ENCODE measurements around the gene ITPK1. TPM values are rescaled to one million over a fixed set of nuclear protein-coding genes. Genes with fewer than 3 reads are reported as not detected.

Gene ITPK1
- total RNA-seq, 1 experiment from 2014 or later, result 56.2 TPM

DNA sequence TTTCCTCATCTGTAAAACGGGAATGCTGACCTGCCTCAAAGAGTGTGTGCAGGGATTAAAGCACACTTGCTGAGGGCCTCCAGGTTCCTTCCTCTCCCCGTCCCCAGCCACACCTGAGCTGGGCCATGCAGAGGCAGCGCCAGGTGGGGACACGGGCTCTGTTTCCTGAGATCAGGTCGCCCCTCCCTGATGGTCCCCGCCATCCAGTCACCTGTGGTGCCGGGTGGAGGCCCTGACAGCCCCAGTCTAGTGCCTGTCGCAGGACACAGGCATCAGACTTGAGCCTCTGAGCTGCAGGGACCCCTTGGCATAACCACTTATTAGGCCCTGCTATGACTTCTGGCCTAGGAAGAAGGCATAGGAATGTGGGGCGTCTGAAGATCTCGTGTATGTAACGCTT is 180.3 kb downstream of the ITPK1 start:
- H3K36me3 ChIP-seq, result no peaks in the 10 kb centered on the region
- no peaks in the 10 kb centered on the region for H3K27me3 ChIP-seq (replicated peaks)
- H3K4me1 ChIP-seq (replicated peaks), result 0 out of 2 replicates have a peak, but pooled peaks cover 5% of the 10 kb centered on the region
- no peak overlapping the region for H3K4me3 ChIP-seq
- H3K27ac ChIP-seq, result no peak overlapping the region
- no peak for DNase-seq (ENCODE audit: low read depth in 1 of 2, low spot score in 2 of 2)
- no peaks in the 10 kb centered on the region for H3K9me3 ChIP-seq (replicated peaks)

DNA sequence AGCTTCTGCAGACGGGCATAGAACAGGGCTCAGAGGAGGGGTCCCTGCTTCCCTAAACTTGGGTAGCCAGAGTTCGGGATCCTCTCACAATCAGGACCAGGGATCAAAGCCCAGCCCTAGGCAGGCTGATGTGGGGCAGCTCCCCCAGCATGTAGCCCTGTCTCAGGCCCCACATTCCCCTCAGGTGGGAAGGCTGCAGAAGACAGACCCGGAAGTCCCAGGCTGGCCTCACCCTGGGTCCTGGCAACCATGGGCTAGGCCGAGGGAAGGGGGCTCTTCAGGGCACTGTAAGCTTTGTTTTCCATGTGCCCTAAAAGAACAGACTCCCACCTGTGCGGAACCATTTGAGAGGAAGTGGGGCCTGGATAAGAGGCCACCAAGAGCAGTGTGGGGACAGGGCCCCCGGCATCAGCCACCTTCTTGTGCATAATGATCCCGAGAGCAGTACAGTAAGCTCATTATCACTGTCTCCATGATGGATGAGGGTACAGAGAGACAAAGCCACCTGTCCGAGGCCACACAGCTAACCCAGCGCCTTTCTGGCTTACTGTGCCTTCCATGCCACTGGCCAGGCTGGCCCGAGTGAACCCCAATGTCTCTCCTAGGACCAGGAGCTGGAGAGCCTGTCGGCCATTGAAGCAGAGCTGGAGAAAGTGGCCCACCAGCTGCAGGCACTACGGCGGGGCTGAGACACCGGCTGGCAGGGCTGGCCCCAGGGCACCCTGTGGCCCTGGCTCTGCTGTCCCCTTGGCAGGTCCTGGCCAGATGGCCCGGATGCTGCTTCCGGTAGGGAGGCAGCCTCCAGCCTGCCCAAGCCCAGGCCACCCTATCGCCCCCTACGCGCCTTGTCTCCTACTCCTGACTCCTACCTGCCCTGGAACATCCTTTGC is 181.3 kb downstream of the ITPK1 start:
- H3K4me1 ChIP-seq (replicated peaks), result 0 out of 2 replicates have a peak, but pooled peaks cover 5% of the 10 kb centered on the region
- no peaks in the 10 kb centered on the region for H3K9me3 ChIP-seq (replicated peaks)

DNA sequence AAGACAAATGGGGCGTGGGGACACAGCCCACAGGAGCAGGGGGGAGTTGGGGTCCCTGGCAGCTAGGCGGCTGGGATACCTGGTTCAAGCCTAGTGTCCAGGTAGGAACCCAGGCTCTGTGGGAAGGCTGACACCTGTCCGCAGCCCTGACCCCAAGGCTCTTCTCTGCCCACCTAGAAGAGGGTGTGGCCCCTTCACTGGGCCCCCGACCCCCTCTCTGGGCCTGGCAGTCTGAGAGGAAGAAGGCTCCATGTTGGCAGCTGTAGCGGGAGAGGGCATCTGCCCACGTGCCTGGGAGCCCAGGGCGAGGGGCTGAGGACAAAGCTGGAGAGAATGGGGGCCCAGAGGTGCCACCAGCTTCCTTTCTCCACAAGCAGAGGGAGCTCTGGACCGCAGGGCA is 182.2 kb downstream of the ITPK1 start:
- no peak overlapping the region for H3K27ac ChIP-seq
- no peak for DNase-seq (ENCODE audit: low read depth in 1 of 2, low spot score in 2 of 2)
- H3K4me3 ChIP-seq, result no peak overlapping the region
- H3K36me3 ChIP-seq, result no peaks in the 10 kb centered on the region
- no peaks in the 10 kb centered on the region for H3K9me3 ChIP-seq (replicated peaks)
- 0 out of 2 replicates have a peak, but pooled peaks cover 5% of the 10 kb centered on the region for H3K4me1 ChIP-seq (replicated peaks)
- no peaks in the 10 kb centered on the region for H3K27me3 ChIP-seq (replicated peaks)

More for the DNA sequence above, 181.3 kb downstream of the ITPK1 start:
- Histone ChIP-seq H3K27me3 (replicated peaks) (no peaks in the 10 kb centered on the region), H3K27ac (no peak overlapping the region), H3K36me3 (no peaks in the 10 kb centered on the region), H3K4me3 (no peak overlapping the region)
- no peak for DNase-seq (ENCODE audit: low read depth in 1 of 2, low spot score in 2 of 2)

DNA sequence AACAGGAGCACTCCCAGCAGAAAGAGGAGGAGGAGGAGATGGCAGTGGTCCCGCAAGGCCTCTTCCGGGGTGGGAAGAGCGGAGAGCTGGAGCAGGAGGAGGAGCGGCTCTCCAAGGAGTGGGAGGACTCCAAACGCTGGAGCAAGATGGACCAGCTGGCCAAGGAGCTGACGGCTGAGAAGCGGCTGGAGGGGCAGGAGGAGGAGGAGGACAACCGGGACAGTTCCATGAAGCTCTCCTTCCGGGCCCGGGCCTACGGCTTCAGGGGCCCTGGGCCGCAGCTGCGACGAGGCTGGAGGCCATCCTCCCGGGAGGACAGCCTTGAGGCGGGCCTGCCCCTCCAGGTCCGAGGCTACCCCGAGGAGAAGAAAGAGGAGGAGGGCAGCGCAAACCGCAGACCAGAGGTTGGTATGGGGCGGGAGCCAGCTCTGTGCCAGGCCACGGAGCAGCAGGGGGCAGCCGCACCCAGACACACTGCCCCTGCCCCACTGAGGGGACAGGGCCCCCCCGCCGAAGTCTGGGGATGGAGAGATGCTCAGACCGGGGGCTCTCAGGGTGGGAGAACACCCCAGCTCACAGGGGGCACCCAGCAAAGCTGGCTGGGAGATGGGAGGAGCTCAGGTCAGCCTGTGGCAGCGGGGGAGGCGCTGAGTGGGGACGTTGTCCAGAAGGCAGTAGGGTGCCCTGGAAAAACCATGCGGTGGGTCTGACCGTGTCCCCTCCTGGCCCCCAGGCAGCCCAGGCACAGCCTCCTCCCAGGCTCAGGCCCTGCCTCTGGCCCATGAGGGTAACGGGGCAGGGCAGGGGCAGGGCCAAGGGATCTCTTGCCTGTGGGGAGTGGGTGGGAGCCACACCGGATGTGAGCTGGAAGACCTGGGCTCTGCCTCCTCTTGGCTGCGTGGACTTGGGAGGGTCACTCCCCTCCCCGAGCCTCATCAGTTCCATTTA is 183.0 kb downstream of the ITPK1 start:
- no peak overlapping the region for H3K4me3 ChIP-seq
- DNase-seq (ENCODE audit: low read depth in 1 of 2, low spot score in 2 of 2), result no peak
- no peaks in the 10 kb centered on the region for H3K27me3 ChIP-seq (replicated peaks)
- H3K36me3 ChIP-seq, result no peaks in the 10 kb centered on the region
- H3K4me1 ChIP-seq (replicated peaks), result 0 out of 2 replicates have a peak, but pooled peaks cover 5% of the 10 kb centered on the region
- H3K27ac ChIP-seq, result no peak overlapping the region
- no peaks in the 10 kb centered on the region for H3K9me3 ChIP-seq (replicated peaks)

DNA sequence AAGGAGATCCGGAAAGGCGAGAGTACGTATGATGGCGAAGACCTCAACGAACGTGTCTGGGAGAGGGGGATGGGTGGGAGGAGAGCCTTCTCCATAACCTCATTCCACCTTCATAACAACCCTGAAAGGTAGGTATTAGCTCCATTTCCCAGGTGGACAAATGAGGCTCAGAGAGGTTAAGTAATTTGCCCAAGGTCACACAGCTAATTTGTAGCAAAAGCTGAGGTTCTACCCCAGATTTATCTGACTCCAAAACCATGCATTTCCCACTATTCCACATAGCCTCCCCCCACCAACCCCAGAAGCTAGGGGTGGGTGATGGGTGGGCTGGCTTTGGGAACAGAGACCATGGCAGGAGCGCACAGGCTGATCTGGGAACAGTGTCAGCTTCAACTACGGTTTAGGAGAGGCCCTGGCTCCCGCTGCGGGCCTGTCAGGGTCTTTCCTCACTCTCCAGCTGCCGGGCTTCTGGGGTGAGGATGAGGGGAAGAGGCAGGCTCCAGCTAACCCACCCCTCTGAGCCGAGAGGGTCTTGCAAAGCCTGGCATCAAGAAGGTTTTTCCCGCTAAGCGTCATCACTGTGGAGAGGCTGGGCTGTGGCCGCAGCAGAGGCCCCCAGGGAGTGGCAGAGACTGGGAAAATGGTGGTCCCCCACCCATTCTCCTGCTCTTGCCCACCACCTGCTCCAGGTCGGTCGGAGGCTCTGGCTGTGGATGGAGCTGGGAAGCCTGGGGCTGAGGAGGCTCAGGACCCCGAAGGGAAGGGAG is 183.9 kb downstream of the ITPK1 start:
- Histone ChIP-seq H3K27ac (no peak overlapping the region), H3K9me3 (replicated peaks) (no peaks in the 10 kb centered on the region), H3K27me3 (replicated peaks) (no peaks in the 10 kb centered on the region), H3K4me1 (replicated peaks) (0 out of 2 replicates have a peak, but pooled peaks cover 5% of the 10 kb centered on the region), H3K4me3 (no peak overlapping the region), H3K36me3 (no peaks in the 10 kb centered on the region)
- DNase-seq (ENCODE audit: low read depth in 1 of 2, low spot score in 2 of 2), result no peak

DNA sequence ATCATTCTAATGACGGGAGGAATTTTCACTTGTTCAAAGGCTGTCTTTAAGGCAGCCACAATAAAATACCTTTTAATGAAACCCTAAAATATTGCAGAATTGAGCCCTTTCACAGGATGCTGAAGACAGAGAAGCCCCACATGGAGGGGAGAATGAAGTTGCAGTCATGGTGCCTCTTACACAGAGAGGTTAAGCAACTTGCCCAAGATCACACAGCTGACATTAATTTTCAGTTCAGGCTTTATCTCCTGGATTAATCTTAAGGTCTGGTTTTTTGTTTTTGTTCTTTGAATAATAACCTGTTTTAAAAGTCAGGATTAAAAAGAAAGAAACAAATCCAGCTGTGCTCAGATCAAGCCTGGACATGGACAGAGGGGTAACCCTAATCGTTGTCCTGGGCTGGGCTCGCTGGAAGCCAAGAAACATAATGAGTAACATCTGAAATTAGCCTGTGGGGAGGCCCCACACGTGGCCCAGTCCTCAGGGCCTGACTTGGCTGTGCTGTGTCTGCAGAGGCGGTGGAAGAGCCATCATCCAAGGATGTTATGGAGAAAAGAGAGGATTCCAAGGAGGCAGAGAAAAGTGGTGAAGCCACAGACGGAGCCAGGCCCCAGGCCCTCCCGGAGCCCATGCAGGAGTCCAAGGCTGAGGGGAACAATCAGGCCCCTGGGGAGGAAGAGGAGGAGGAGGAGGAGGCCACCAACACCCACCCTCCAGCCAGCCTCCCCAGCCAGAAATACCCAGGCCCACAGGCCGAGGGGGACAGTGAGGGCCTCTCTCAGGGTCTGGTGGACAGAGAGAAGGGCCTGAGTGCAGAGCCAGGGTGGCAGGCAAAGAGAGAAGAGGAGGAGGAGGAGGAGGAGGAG is 184.8 kb downstream of the ITPK1 start:
- Histone ChIP-seq H3K27me3 (replicated peaks) (no peaks in the 10 kb centered on the region), H3K9me3 (replicated peaks) (no peaks in the 10 kb centered on the region), H3K4me1 (replicated peaks) (0 out of 2 replicates have a peak, but pooled peaks cover 5% of the 10 kb centered on the region), H3K36me3 (no peaks in the 10 kb centered on the region), H3K4me3 (no peak overlapping the region), H3K27ac (no peak overlapping the region)
- DNase-seq (ENCODE audit: low read depth in 1 of 2, low spot score in 2 of 2), result no peak

DNA sequence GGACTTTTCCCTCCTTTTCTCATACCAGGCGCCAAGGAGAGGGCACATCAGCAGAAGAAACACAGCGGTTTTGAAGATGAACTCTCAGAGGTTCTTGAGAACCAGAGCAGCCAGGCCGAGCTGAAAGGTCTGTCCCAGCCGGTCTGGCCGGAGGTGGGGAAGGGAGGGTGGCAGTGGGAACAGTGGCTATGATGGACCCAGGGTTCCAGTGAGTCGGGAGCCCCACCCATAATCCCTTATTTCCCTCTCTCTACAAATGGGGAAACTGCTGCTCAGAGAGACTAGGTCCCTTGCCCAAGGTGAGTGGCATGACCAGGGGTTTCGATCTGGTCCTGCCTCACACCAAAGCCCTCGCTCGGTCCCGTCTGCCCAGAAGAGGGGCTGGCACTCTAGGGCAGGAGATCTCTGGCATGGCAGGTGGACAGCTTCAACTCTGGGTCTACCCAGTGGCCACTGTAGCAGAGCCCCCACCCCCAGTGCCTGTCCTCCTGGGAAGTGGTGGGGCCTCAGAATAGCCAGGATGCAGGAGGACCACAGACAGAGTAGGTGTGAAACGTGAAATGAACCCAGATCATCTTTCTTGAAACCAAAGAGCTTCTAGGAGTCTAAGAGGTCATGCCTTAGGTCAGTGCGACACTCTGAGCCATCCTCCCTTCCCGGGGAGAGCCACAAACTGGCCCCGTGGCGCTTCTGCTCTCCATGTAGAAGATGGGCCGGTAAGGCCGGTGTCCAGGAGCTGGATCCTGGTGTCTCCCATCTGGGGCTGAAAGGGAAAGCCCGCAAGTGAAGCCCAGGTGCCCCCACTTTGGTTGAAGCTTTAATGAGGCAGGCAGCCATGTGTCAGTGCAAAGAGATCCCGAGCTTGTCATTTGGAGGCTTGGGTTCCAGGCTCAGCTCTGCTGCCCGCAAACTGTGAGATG is 185.8 kb downstream of the ITPK1 start:
- no peaks in the 10 kb centered on the region for H3K9me3 ChIP-seq (replicated peaks)
- DNase-seq (ENCODE audit: low read depth in 1 of 2, low spot score in 2 of 2), result no peak
- 0 out of 2 replicates have a peak, but pooled peaks cover 5% of the 10 kb centered on the region for H3K4me1 ChIP-seq (replicated peaks)

DNA sequence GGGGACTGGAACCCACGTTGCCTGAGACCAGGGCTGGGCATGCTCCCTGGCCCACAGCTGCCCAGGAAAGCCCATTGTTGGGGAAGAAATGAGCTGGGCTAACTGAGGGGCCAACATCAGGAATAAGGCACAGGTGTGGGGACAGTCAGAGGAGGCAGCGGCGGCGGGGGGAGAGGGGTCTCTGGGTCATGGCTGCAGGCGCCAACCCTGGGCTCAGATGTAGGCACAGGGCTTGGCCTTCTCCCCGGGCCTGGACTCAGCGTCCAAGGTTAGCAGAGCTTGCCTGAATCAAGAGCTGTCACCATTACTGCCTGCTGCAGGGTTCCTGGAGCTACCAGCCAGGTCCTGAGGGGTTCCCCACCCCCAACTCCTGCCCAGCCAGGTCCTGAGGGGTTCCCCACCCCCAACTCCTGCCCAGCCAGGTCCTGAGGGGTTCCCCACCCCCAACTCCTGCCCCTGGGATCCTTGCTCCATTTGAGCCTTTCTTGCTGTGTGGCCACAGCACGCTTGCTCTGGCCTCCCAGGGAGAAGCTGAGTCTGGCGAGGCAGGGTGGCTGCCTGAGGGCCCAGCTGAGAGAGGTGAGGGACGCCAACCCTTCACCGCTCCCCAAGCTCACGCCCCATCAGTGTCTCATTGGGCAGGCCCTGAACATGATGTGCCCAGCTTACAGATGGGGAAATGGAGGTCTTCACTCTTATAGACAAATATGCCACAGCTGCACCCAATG is 186.6 kb downstream of the ITPK1 start:
- no peak for DNase-seq (ENCODE audit: low read depth in 1 of 2, low spot score in 2 of 2)
- Histone ChIP-seq H3K27me3 (replicated peaks) (0 out of 2 replicates have a peak, but pooled peaks cover 3% of the 10 kb centered on the region), H3K4me1 (replicated peaks) (0 out of 2 replicates have a peak, but pooled peaks cover 5% of the 10 kb centered on the region), H3K4me3 (no peak overlapping the region), H3K36me3 (no peaks in the 10 kb centered on the region), H3K27ac (no peak overlapping the region), H3K9me3 (replicated peaks) (no peaks in the 10 kb centered on the region)

More for the DNA sequence above, 185.8 kb downstream of the ITPK1 start:
- Histone ChIP-seq H3K27me3 (replicated peaks) (0 out of 2 replicates have a peak, but pooled peaks cover under 1% of the 10 kb centered on the region), H3K27ac (no peak overlapping the region), H3K4me3 (no peak overlapping the region), H3K36me3 (no peaks in the 10 kb centered on the region)

DNA sequence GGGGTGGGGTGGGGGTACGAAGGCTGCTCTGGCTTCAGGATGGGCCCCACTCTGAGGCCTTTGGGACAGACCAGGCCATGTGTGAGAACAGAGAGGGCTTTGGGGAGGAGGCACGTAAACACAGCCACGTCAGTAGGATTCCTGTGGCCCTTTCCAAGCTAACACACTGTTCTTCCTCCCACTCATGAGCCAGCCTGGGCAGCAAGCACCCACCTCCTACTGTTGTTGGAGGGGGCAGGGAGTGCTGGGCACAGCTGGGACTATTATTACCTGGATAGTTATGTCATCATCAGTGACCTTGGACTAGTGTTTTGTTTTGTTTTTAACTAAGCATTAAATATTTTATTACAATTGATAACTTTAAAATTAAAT is 187.5 kb downstream of the ITPK1 start:
- no peaks in the 10 kb centered on the region for H3K36me3 ChIP-seq
- no peak overlapping the region for H3K4me3 ChIP-seq
- DNase-seq (ENCODE audit: low read depth in 1 of 2, low spot score in 2 of 2), result no peak
- H3K27me3 ChIP-seq (replicated peaks), result 0 out of 2 replicates have a peak, but pooled peaks cover 3% of the 10 kb centered on the region
- H3K4me1 ChIP-seq (replicated peaks), result 0 out of 2 replicates have a peak, but pooled peaks cover 5% of the 10 kb centered on the region
- H3K9me3 ChIP-seq (replicated peaks), result no peaks in the 10 kb centered on the region
- H3K27ac ChIP-seq, result no peak overlapping the region

DNA sequence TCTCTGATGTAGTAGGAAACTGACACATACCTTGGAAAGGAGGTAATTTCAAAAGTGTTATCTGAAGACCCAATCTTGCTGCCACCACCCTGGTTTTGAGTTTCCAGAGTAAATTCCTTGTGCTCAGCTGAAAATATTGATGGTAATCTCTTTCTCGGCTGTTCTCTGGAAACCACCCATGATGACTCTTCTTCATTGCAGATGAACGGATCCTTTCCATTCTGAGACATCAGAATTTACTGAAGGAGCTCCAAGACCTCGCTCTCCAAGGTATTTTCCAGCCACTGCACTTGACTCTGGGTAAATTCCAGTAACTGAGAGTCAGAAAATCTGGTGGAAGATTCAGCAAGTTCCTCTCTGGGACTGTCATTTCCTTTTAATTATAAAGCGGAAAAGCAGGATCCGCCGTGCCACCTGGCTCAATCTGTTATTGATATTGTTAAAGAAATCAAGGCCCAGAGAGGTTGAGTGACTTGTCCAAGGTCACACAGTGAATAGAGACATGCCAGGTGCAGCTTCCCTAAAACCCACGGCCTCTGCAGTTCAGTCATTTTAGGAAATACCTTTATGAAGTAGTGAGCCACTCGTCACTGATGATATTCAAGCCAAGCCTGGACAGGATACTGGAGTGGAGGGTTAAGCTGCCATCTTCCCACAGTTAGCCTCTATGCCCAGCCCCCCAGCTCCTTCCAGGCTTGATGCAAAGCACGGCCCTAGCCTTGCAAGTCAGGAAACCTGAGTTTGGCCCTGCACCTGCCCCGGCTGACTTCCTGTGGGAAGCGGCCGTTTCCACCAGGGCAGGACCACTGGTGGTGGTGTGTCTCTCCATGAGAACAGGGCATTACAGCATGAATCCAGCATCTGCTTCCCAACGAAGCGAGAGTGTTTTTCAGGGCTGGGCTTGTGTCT is 188.1 kb downstream of the ITPK1 start:
- Histone ChIP-seq H3K4me3 (no peak overlapping the region), H3K4me1 (replicated peaks) (0 out of 2 replicates have a peak, but pooled peaks cover 5% of the 10 kb centered on the region), H3K27me3 (replicated peaks) (0 out of 2 replicates have a peak, but pooled peaks cover 4% of the 10 kb centered on the region), H3K9me3 (replicated peaks) (no peaks in the 10 kb centered on the region), H3K36me3 (no peaks in the 10 kb centered on the region), H3K27ac (no peak overlapping the region)
- no peak for DNase-seq (ENCODE audit: low read depth in 1 of 2, low spot score in 2 of 2)
